Measurements from ENCODE around the gene HSPA14. TPM values are rescaled to one million over a fixed set of nuclear protein-coding genes. Genes with fewer than 3 reads are reported as not detected.
A peak's percentile ranks its signal among the peaks of the same experiment; 100 is the strongest.
"Not testable (repeated sequence)": the region's sequence is repeated elsewhere in the genome, so short reads cannot be mapped to it uniquely, and the experiment has no call there.

HSPA14 gene
- total RNA-seq, 1 donor from 2014 or later = 11.3 TPM

- no peak for DNase-seq (ENCODE audit: low spot score)
These were observed 42.1 kb downstream of the HSPA14 start for GRCh38 chr10:14880229-14880628.

- DNase-seq (ENCODE audit: low spot score) = no peak
These were observed 46.0 kb downstream of the HSPA14 start for GRCh38 chr10:14884082-14884481.

- no peak for DNase-seq (ENCODE audit: low spot score)
These were observed 51.2 kb downstream of the HSPA14 start for GRCh38 chr10:14889318-14889717.

DNA sequence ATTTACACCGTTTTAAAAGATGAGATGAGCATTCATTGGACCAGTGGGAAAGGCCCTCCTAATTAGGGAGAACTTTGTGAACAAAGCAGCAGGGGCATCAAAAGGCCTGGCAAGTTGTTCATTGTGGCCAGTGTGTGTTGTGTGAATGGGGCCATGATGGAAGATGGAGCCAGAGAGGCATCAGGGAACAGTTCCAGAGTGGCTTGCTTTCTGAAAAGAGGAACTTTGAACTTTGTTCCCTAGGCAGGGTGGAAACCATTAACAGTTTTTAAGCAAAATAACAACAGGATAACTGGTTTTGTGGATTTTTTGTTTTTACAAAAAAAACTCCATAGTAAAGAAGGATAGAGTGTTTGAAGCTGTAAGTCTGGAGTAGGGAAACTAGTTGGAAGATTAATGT is 53.0 kb downstream of the HSPA14 start:
- DNase-seq (ENCODE audit: low spot score) = no peak

DNA sequence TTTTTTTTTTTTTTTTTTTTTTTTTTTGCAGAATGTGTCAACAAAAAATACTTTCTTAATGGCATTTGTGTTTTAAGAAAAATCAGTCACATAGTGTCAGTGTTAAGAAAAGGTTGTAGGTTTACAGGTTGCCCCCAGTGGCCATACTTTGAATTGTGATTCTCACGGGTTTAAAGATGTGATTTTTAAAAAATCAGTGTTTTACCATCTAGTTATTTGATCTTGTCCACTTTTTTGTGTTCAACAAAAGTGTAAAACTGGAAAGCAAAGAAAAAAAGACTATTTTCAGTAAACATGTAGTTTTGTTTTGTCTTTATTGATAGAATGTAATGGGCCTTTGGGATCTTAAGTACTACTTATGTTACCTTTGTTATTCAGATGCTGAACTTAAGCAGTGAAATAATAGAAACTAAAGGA is 66.2 kb downstream of the HSPA14 start:
- peak; percentile 19 for DNase-seq (ENCODE audit: low spot score)

- DNase-seq (ENCODE audit: low spot score) = no peak
These were observed 66.8 kb downstream of the HSPA14 start for GRCh38 chr10:14904864-14905263.

- DNase-seq (ENCODE audit: low spot score) = no peak
These were observed 67.8 kb downstream of the HSPA14 start for GRCh38 chr10:14905890-14906289.

GRCh38 chr10:14906765-14907164 is 68.7 kb downstream of the HSPA14 start:
- DNase-seq (ENCODE audit: low spot score) = no peak

- not testable (repeated sequence) for DNase-seq (ENCODE audit: low spot score)
These were observed 69.5 kb downstream of the HSPA14 start for GRCh38 chr10:14907591-14907990.

GRCh38 chr10:14909101-14909500 is 71.0 kb downstream of the HSPA14 start:
- DNase-seq (ENCODE audit: low spot score) = no peak

DNA sequence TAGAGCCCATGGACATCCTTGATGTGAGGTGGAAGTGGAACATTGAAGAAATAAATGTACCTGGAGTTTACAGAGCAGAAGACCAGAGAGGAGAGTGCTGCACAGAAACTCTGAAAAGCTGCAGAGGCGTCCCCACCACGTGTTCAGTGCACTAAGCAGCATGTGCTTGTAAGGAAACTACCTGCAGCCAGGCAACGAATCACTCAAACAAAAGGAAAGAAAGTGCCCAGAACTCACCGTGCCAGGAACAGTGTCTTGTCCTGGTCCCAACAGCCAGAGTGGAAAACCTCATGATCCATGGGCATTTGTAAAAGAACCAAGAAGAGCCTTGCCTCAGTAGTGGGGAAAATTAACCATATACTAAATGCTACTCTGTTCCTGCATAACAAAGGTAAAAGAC is 72.8 kb downstream of the HSPA14 start:
- DNase-seq (ENCODE audit: low spot score) = no peak

GRCh38 chr10:14911801-14912200 is 73.7 kb downstream of the HSPA14 start:
- DNase-seq (ENCODE audit: low spot score) = no peak

DNA sequence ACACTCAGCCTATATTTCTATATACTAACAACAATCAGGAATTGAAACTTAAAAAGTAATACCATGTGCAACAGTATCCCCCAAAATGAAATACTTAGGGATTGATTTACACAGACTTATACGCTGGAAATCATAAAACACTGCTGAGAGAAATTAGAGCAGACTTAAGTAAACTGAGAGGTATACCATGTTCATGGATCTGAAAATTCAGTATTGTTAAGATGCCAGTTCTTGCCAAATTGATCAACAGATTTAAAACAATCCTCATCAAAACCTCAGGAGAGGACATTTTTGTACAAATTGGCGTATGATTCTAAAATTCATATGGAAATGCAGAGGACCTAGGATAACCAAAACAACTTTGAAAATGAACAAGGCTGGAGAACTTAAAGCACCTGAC is 78.5 kb downstream of the HSPA14 start:
- no peak for DNase-seq (ENCODE audit: low spot score)

DNA sequence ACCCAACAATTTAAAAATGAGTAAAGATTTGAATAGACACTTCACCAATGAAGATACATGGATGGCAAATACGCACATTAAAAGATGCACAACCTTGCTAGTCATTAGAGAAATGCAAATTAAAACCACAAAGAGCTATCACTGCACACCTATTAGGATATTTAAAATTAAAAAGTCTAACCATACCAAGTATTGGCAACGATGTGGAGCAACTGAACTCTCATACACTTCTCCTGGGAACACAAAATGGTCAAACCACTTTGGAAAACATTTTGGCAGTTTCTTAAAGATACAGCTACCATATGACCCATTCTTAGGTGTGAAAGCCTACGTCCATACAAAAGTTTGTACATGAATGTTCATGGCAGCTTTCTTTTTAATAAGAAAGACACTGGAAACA is 79.7 kb downstream of the HSPA14 start:
- no peak for DNase-seq (ENCODE audit: low spot score)

DNA sequence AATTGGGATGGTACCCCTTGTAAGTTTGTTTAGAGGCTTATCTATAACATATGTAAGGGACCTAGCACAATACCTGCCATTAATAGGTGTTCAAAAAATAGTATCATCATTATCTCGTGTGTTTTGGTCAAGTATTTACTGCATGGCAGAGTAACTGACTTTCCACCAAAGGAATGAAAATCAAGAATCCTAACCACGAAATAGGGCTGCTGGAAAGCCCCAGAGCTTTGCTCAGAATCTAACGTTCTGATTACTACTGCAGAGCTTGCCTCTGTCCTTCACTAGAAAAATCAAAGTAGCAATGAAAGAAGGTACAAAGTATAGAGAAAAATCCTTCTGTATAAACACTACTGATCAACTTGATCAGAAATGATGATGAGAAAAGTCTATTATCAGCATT is 80.9 kb downstream of the HSPA14 start:
- DNase-seq (ENCODE audit: low spot score) = no peak

Other genes starting within 250 kb of the HSPA14 start
- 27.4 TPM for gene FAM107B, start 63.4 kb upstream of the HSPA14 start, total RNA-seq (ENCODE audit: insufficient read depth, low replicate concordance)
- not detected for gene CDNF, start 269 bp upstream of the HSPA14 start, total RNA-seq (ENCODE audit: insufficient read depth, low replicate concordance)
- gene MSANTD7, start within 50 bp of the HSPA14 start, total RNA-seq (ENCODE audit: insufficient read depth, low replicate concordance) = 14.9 TPM
- gene SUV39H2, start 40.6 kb downstream of the HSPA14 start, total RNA-seq (ENCODE audit: insufficient read depth, low replicate concordance) = 14.0 TPM
- 18.5 TPM for gene DCLRE1C, start 115.8 kb downstream of the HSPA14 start, total RNA-seq (ENCODE audit: insufficient read depth, low replicate concordance)
- gene MEIG1, start 121.1 kb downstream of the HSPA14 start, total RNA-seq (ENCODE audit: insufficient read depth, low replicate concordance) = not detected
- gene OLAH, start 205.6 kb downstream of the HSPA14 start, total RNA-seq (ENCODE audit: insufficient read depth, low replicate concordance) = 13.2 TPM